ENCODE measurements around the gene TMEM198. TPM values are rescaled to one million over a fixed set of nuclear protein-coding genes. Genes with fewer than 3 reads are reported as not detected.

TMEM198 gene
- total and polyA plus RNA-seq, 2 of the 4 experiments (the other 2 are of a cell fraction): 0.18 to 2.2 TPM

- dilution Hi-C loops (cut with HindIII; ENCODE audit: low sequenced_read_pairs, unreplicated experiment) (no loop called here), intact Hi-C loops (cut with micrococcal nuclease) (loop anchor here (5.0 kb wide), 1 partner anchor 89 kb away; no protein-coding TSS in a partner anchor), in situ Hi-C loops (cut with MboI; ENCODE audit: low sequenced_read_pairs) (no loop called here)
- H2AFZ ChIP-seq (replicated peaks; ENCODE audit: low read length, poor library complexity): peak overlapping the region; percentile 91
- H3K9me1 ChIP-seq (ENCODE audit: insufficient read depth, low read length): peaks cover 6% of the 10 kb centered on the region; the same call in 1 of the 2 replicates
- H2AK9ac ChIP-seq (replicated peaks; ENCODE audit: low read depth, low read length, poor library complexity): peak overlapping the region; percentile 97
- BruUV-seq (replicated peaks): TSS peak; percentile 65
- H3K14ac ChIP-seq (replicated peaks; ENCODE audit: low read depth, low read length): peak overlapping the region; percentile 96
- no peaks in the 10 kb centered on the region for H3K9me3 ChIP-seq (ENCODE audit: control insufficient read depth, insufficient read depth, low read length)
- peaks cover 14% of the 10 kb centered on the region for H3K36me3 ChIP-seq (ENCODE audit: control insufficient read depth, insufficient read depth, low read length)
- peak overlapping the region; percentile 72 for H3K9ac ChIP-seq (ENCODE audit: low read depth, low read length)
- peak overlapping the region; percentile 78 for H3K23ac ChIP-seq (ENCODE audit: low read depth, low read length)
- 80% methylated on average over 1 of the region's 9 CpGs; no CpG with 5 or more reads in 1 of the 2 experiments for WGBS, 2 experiments (ENCODE audit: extremely low coverage in 2 of 2, insufficient read length in 1 of 2)
- H3K4ac ChIP-seq (ENCODE audit: low read depth, low read length): peak overlapping the region; percentile 97
- peak overlapping the region; percentile 99 to 100 for H4K8ac ChIP-seq (ENCODE audit: low read depth in 2 of 2, low read length in 2 of 2)
- peak overlapping the region; percentile 93 for H3K4me2 ChIP-seq (ENCODE audit: low read depth, low read length)
- H3K56ac ChIP-seq (ENCODE audit: extremely low read depth, insufficient read depth, low read length): peak overlapping the region; percentile 88
- H4K20me1 ChIP-seq (ENCODE audit: insufficient read depth, low read length): no peaks in the 10 kb centered on the region
- peak overlapping the region; percentile 69 for H2BK5ac ChIP-seq (ENCODE audit: low read depth, low read length, poor library complexity, severe bottlenecking)
- peaks cover 9 to 14% of the 10 kb centered on the region in 2 experiments for H3K79me1 ChIP-seq (ENCODE audit: low read depth in 1 of 2, low read length in 2 of 2)
- ChIA-PET CTCF (interaction anchor here (2.1 kb wide), 1 partner anchor 38 kb away, joined by 7 read pairs; no protein-coding TSS in a partner anchor), POLR2A (ENCODE audit: unreplicated experiment) (interaction anchor here (0.6 to 0.7 kb wide), 2 partner anchors 22 to 148 kb away, joined by 4 read pairs; no protein-coding TSS in a partner anchor)
- peak overlapping the region; percentile 63 for H3K4me3 ChIP-seq (ENCODE audit: insufficient read depth, low read depth, low read length)
- H2BK20ac ChIP-seq (ENCODE audit: low read depth, low read length): peak overlapping the region; percentile 48; the same call in 1 of the 2 replicates
- ATAC-seq (ENCODE audit: low read depth) (no peak), DNase-seq (no peak)
- peak overlapping the region; percentile 58 for H3K27ac ChIP-seq (ENCODE audit: insufficient read depth, low read length)
- peaks cover 2% of the 10 kb centered on the region for H3K4me1 ChIP-seq (ENCODE audit: control insufficient read depth, insufficient read depth, low read length)
- TF ChIP-seq CEBPB (IDR thresholded peaks at IDR 0.05; ENCODE audit: low read depth, low read length): no peak
- TF ChIP-seq RAD21 (IDR thresholded peaks at IDR 0.05; ENCODE audit: low read length): no peak
- TF ChIP-seq MAFK (IDR thresholded peaks at IDR 0.05; ENCODE audit: low read depth, low read length): no peak
- TF ChIP-seq USF2 (IDR thresholded peaks at IDR 0.05; ENCODE audit: low read depth, low read length): no peak
- no peak for TF ChIP-seq BHLHE40 (IDR thresholded peaks at IDR 0.05; ENCODE audit: low read depth, low read length)
- TF ChIP-seq FOS (IDR thresholded peaks at IDR 0.05; ENCODE audit: low read depth, low read length): no peak
- no peak for TF ChIP-seq CTCF (conservative IDR thresholded peaks at IDR 0.05; ENCODE audit: low read depth, low read length)
- TF ChIP-seq CHD1 (IDR thresholded peaks at IDR 0.05; ENCODE audit: low read depth, low read length): no peak
- no peak for TF ChIP-seq POLR2A (IDR thresholded peaks at IDR 0.05; ENCODE audit: low read depth, low read length)
- no peak for TF ChIP-seq ELK1 (IDR thresholded peaks at IDR 0.05; ENCODE audit: borderline replicate concordance, low read depth, low read length)
- H4K91ac ChIP-seq (ENCODE audit: insufficient read depth, low read depth, low read length): peak overlapping the region; percentile 91
- H2BK15ac ChIP-seq (ENCODE audit: low read depth, low read length): peak overlapping the region; percentile 86; the same call in 2 of the 3 replicates
- peak overlapping the region; percentile 64 for H3K18ac ChIP-seq (ENCODE audit: low read depth, low read length)
- peak overlapping the region; percentile 81 for H2AK5ac ChIP-seq (ENCODE audit: low read depth, low read length)
- peak overlapping the region; percentile 96 for H4K5ac ChIP-seq (ENCODE audit: low read depth, low read length)
- H3K27me3 ChIP-seq (ENCODE audit: control insufficient read depth, insufficient read depth, low read length): no peaks in the 10 kb centered on the region
- peak overlapping the region; percentile 84 for H2BK120ac ChIP-seq (ENCODE audit: low read depth, low read length)
Measured at GRCh38 chr2:219598308-219599078, 54.7 kb downstream of the TMEM198 start.

Data from IMR-90 (cell line).